Astrocyte (in vitro differentiated cells and primary cell): ENCODE data around the gene DCAF6. TPM values are rescaled to one million over a fixed set of nuclear protein-coding genes. Genes with fewer than 3 reads are reported as not detected.

ENCODE experiments used
- DNase-seq: peaks from one replicate; pipeline ENCODE4 v3.0.0-alpha.2; 2010; ENCODE audit warnings: low read depth
- FAIRE-seq: peaks from 2 replicates; lab custom pipeline; 2011; peaks lifted over from hg19 to GRCh38; lab: Jason Lieb, UNC
- H2AFZ ChIP-seq: 2 replicates; pipeline ENCODE4 v1.6.0; 2012; ENCODE audit warnings: low read depth, low read length, inconsistent platforms
- H3K27ac ChIP-seq: 2 replicates; pipeline ENCODE4 v1.5.1; 2011; ENCODE audit warnings: low read depth, low read length, inconsistent platforms
- H3K27me3 ChIP-seq: 2 replicates; pipeline ENCODE4 v1.6.0; 2011; ENCODE audit warnings: low read length, inconsistent platforms; ENCODE audit not compliant: insufficient read depth
- H3K36me3 ChIP-seq: 2 replicates; pipeline ENCODE4 v1.5.1; 2011; ENCODE audit warnings: low read length, inconsistent platforms; ENCODE audit not compliant: insufficient read depth
- H3K4me1 ChIP-seq: 2 replicates; pipeline ENCODE4 v1.5.1; 2011; ENCODE audit warnings: low read length, inconsistent platforms; ENCODE audit not compliant: insufficient read depth
- H3K4me2 ChIP-seq: 2 replicates; pipeline ENCODE4 v1.6.0; 2012; ENCODE audit warnings: low read length, inconsistent platforms
- H3K4me3 ChIP-seq: 2 replicates; pipeline ENCODE4 v1.5.1; 2011; ENCODE audit warnings: low read depth, mild to moderate bottlenecking, low read length, inconsistent platforms; ENCODE audit not compliant: insufficient read depth
- H3K79me2 ChIP-seq: 2 replicates; pipeline ENCODE4 v1.6.0; 2012; ENCODE audit warnings: mild to moderate bottlenecking, low read length, inconsistent platforms; ENCODE audit not compliant: insufficient read depth
- H3K9ac ChIP-seq: 2 replicates; pipeline ENCODE4 v1.6.0; 2012; ENCODE audit warnings: mild to moderate bottlenecking, low read length, inconsistent platforms
- H3K9me3 ChIP-seq: 2 replicates; pipeline ENCODE4 v1.5.1; 2012; ENCODE audit warnings: low read depth, mild to moderate bottlenecking, low read length, inconsistent platforms; ENCODE audit not compliant: insufficient read depth
- H4K20me1 ChIP-seq: 2 replicates; pipeline ENCODE4 v1.6.0; 2012; ENCODE audit warnings: low read length, inconsistent platforms; ENCODE audit not compliant: insufficient read depth
- H3K27ac Mint-ChIP-seq: one replicate; pipeline ENCODE4 v1.8.0; 2021; ENCODE audit warnings: mild to moderate bottlenecking, mixed read lengths; ENCODE audit not compliant: unreplicated experiment
- H3K27me3 Mint-ChIP-seq: one replicate; pipeline ENCODE4 v1.8.0; 2021; ENCODE audit warnings: low read depth, mixed read lengths; ENCODE audit not compliant: unreplicated experiment
- H3K36me3 Mint-ChIP-seq: one replicate; pipeline ENCODE4 v1.8.0; 2021; ENCODE audit warnings: low read depth, mixed read lengths; ENCODE audit not compliant: unreplicated experiment
- H3K4me1 Mint-ChIP-seq: one replicate; pipeline ENCODE4 v1.8.0; 2021; ENCODE audit warnings: low read depth, mixed read lengths; ENCODE audit not compliant: unreplicated experiment
- H3K4me3 Mint-ChIP-seq: one replicate; pipeline ENCODE4 v1.8.0; 2021; ENCODE audit warnings: mild to moderate bottlenecking, moderate library complexity, mixed read lengths; ENCODE audit not compliant: unreplicated experiment
- H3K9me3 Mint-ChIP-seq: one replicate; pipeline ENCODE4 v1.8.0; 2021; ENCODE audit warnings: mild to moderate bottlenecking, mixed read lengths; ENCODE audit not compliant: unreplicated experiment
- EZH2 ChIP-seq: IDR thresholded peaks from 2 replicates; pipeline ENCODE4 v1.6.1; 2012; ENCODE audit warnings: mild to moderate bottlenecking, low read length, inconsistent platforms; ENCODE audit not compliant: insufficient read depth
- total RNA-seq: library from RNA; stranded (reverse); gene quantifications from 2 replicates; pipeline ENCODE4 v1.2.1, GENCODE V29; 2021
- TF ChIP-seq, protein P1 (sequence below): IDR thresholded peaks from 2 replicates; pipeline ENCODE4 v1.5.1; 2011; ENCODE audit warnings: low read depth, mild to moderate bottlenecking, inconsistent platforms, low read length, moderate library complexity; ENCODE audit not compliant: insufficient read depth

The DCAF6 gene
- total RNA-seq, 1 donor from 2014 or later: 57.4 TPM

DNA sequence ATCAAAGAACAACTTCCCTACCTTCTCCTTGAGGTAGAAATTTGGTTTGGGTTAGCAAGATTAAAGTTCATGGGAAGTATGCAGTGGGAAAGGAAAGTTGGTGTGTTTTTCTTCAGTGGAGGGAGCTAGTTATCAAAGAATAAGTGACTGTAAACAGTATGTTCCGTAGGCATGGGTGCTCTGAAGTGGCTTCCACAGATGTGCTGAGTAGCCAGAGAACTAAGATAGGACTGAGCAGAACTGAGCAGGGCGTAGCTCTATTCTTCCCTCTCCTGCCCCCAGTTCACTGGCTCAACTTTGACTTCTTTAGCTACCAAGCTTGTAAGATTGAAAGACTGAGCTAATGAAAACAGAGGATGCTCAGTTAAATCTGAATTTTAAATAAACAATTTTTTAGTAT, 26.0 kb upstream of the DCAF6 start:
- peaks cover 3% of the 10 kb centered on the region for H3K9me3 Mint-ChIP-seq
- no peak for TF ChIP-seq EZH2
- TF ChIP-seq, protein P1, sequence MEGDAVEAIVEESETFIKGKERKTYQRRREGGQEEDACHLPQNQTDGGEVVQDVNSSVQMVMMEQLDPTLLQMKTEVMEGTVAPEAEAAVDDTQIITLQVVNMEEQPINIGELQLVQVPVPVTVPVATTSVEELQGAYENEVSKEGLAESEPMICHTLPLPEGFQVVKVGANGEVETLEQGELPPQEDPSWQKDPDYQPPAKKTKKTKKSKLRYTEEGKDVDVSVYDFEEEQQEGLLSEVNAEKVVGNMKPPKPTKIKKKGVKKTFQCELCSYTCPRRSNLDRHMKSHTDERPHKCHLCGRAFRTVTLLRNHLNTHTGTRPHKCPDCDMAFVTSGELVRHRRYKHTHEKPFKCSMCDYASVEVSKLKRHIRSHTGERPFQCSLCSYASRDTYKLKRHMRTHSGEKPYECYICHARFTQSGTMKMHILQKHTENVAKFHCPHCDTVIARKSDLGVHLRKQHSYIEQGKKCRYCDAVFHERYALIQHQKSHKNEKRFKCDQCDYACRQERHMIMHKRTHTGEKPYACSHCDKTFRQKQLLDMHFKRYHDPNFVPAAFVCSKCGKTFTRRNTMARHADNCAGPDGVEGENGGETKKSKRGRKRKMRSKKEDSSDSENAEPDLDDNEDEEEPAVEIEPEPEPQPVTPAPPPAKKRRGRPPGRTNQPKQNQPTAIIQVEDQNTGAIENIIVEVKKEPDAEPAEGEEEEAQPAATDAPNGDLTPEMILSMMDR: no peak
- H3K27ac Mint-ChIP-seq: no peak overlapping the region

DNA sequence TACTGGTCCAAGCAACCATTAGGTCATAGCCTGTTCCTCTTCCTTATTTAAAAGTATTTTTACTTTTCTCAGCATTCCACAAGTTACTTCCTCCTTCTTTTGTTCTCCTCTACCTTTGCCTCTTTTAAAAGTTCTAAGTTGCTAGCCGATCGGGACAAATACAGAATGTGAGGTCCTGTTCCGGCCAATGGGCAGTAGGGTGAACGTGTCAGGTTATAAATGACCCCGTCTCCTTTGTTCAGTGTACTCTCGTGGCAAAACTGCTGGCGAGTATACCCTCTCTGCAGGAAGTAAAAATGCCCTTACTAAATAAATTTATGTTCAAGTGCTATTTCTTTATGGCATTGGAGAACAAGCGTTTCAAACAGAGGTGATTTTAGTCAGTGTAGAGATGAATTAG, 25.1 kb upstream of the DCAF6 start:
- no peak overlapping the region for H3K27ac Mint-ChIP-seq
- no peak for FAIRE-seq

More for the DNA sequence above, 26.0 kb upstream of the DCAF6 start:
- Histone ChIP-seq H3K27ac (no peak overlapping the region), H3K27me3 (no peaks in the 10 kb centered on the region), H3K9ac (no peak overlapping the region), H3K36me3 (no peaks in the 10 kb centered on the region), H3K79me2 (no peaks in the 10 kb centered on the region), H3K4me1 (no peaks in the 10 kb centered on the region), H3K9me3 (no peaks in the 10 kb centered on the region), H4K20me1 (no peaks in the 10 kb centered on the region), H2AFZ (no peak overlapping the region), H3K4me2 (no peak overlapping the region), H3K4me3 (no peak overlapping the region)
- no peak overlapping the region for H3K4me3 Mint-ChIP-seq
- FAIRE-seq (no peak), DNase-seq (no peak)
- H3K27me3 Mint-ChIP-seq: no peaks in the 10 kb centered on the region
- peaks cover 6% of the 10 kb centered on the region for H3K4me1 Mint-ChIP-seq
- H3K36me3 Mint-ChIP-seq: peaks cover 10% of the 10 kb centered on the region

DNA sequence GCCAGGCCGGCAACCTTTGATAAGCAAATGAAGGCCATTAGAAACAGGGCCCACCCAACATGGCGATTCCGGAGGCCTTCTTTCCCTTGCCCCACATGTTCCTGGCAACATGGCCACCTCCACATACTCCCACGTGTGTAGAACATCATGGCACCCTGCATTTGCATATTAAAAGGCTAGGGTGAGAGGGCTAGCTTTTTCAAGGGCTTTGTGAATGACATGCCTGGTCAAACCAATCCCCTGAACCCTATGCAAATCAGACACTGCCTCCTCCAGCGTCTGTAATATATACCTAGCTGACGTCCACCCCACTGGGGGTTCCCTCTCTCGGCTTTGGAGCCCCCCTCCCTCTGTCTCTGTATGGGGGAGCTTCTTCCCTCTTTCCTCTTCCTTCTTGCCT, 24.2 kb upstream of the DCAF6 start:
- Histone ChIP-seq H3K4me1 (no peaks in the 10 kb centered on the region), H2AFZ (no peak overlapping the region), H3K9ac (no peak overlapping the region), H3K27ac (no peak overlapping the region), H3K4me2 (no peak overlapping the region), H4K20me1 (no peaks in the 10 kb centered on the region), H3K27me3 (no peaks in the 10 kb centered on the region), H3K79me2 (no peaks in the 10 kb centered on the region), H3K4me3 (no peak overlapping the region), H3K9me3 (no peaks in the 10 kb centered on the region), H3K36me3 (no peaks in the 10 kb centered on the region)
- no peak overlapping the region for H3K27ac Mint-ChIP-seq
- TF ChIP-seq EZH2: no peak
- TF ChIP-seq, protein P1: no peak
- FAIRE-seq: no peak
- H3K36me3 Mint-ChIP-seq: peaks cover 12% of the 10 kb centered on the region
- H3K9me3 Mint-ChIP-seq: peaks cover 3% of the 10 kb centered on the region
- no peaks in the 10 kb centered on the region for H3K27me3 Mint-ChIP-seq
- no peak overlapping the region for H3K4me3 Mint-ChIP-seq
- peaks cover 6% of the 10 kb centered on the region for H3K4me1 Mint-ChIP-seq
- no peak for DNase-seq

More for the DNA sequence above, 25.1 kb upstream of the DCAF6 start:
- DNase-seq: no peak
- Mint-ChIP-seq H3K27me3 (no peaks in the 10 kb centered on the region), H3K4me1 (peaks cover 6% of the 10 kb centered on the region), H3K36me3 (peaks cover 10% of the 10 kb centered on the region), H3K9me3 (peaks cover 3% of the 10 kb centered on the region), H3K4me3 (no peak overlapping the region)
- Histone ChIP-seq H3K9ac (no peak overlapping the region), H4K20me1 (no peaks in the 10 kb centered on the region), H3K79me2 (no peaks in the 10 kb centered on the region), H3K4me3 (no peak overlapping the region), H3K27ac (no peak overlapping the region), H3K4me2 (no peak overlapping the region), H3K36me3 (no peaks in the 10 kb centered on the region), H3K9me3 (no peaks in the 10 kb centered on the region), H3K4me1 (no peaks in the 10 kb centered on the region), H2AFZ (no peak overlapping the region), H3K27me3 (no peaks in the 10 kb centered on the region)
- TF ChIP-seq EZH2: no peak
- TF ChIP-seq, protein P1: no peak
